Measurements from ENCODE around the gene NPM3. TPM values are rescaled to one million over a fixed set of nuclear protein-coding genes. Genes with fewer than 3 reads are reported as not detected.

The NPM3 gene
- total RNA-seq, 1 donor from 2014 or later = 158 TPM

DNA sequence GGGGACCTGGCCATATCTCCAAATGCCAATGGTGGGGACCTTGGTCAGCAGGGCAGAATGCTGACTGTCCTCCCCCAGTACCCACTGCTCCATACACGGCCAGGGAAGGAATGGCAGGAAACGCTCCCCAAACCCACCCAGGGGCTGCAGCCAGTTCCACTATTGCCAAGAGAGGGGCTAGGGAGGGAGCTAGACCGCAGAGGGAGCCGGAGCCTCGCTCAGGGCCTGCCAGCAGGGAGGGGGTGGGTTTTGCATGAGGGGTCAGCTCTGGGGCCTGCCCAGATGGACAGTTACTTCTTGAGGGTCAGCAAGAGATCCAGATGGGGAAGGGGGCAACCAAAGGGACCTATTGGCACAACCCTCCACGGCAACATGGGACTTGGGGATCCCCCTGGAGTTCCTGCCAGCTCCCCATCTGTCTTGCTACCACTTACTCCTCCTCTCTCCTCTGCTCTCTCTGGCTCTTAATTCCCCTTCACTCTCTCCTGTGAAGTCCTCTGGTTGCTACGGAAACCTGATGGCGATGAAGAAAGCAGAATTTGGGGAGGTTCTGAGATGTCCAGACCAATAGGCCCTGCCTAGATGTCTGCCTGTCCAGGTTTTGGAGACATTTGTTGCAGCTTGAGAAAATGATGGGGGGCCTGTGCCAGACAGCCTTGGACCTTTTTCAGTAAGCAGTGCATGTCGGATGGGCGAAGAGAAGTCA is 20.0 kb downstream of the NPM3 start:
- Histone ChIP-seq H3K4me3 (ENCODE audit: low read depth, low read length) (no peak overlapping the region), H3K27me3 (ENCODE audit: control insufficient read depth, insufficient read depth, low read length) (peaks cover 11% of the 10 kb centered on the region), H3K36me3 (ENCODE audit: control insufficient read depth, insufficient read depth, low read length) (no peaks in the 10 kb centered on the region)
- TF ChIP-seq, protein P1, sequence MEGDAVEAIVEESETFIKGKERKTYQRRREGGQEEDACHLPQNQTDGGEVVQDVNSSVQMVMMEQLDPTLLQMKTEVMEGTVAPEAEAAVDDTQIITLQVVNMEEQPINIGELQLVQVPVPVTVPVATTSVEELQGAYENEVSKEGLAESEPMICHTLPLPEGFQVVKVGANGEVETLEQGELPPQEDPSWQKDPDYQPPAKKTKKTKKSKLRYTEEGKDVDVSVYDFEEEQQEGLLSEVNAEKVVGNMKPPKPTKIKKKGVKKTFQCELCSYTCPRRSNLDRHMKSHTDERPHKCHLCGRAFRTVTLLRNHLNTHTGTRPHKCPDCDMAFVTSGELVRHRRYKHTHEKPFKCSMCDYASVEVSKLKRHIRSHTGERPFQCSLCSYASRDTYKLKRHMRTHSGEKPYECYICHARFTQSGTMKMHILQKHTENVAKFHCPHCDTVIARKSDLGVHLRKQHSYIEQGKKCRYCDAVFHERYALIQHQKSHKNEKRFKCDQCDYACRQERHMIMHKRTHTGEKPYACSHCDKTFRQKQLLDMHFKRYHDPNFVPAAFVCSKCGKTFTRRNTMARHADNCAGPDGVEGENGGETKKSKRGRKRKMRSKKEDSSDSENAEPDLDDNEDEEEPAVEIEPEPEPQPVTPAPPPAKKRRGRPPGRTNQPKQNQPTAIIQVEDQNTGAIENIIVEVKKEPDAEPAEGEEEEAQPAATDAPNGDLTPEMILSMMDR (IDR thresholded peaks at IDR 0.05; ENCODE audit: insufficient read depth, low read length, severe bottlenecking) = no peak
- DNase-seq (ENCODE audit: low read depth) = no peak
- no peak for FAIRE-seq

DNA sequence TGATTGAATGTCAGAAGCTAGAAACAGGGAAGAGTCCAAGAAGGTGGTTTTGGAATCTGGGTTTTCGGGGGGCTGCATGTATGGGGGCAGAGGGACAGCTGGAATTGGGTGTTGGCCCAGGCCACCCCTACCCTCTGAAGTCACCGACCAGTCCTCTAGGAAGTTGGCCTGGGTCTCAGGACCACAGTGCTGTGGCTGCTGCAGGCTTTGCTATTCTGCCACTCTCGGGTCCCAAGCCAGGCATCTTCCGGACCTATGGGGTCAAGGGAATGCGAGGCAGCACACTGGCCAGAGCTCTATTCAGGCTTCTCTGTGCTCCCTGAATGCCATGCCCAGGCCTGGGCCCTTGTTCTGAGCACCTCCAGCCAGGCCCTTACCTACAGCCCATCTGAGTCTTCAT is 20.5 kb downstream of the NPM3 start:
- H3K4me3 ChIP-seq (ENCODE audit: low read depth, low read length) = no peak overlapping the region
- peaks cover 8% of the 10 kb centered on the region for H3K27me3 ChIP-seq (ENCODE audit: control insufficient read depth, insufficient read depth, low read length)
- H3K36me3 ChIP-seq (ENCODE audit: control insufficient read depth, insufficient read depth, low read length) = no peaks in the 10 kb centered on the region
- no peak for FAIRE-seq
- DNase-seq (ENCODE audit: low read depth) = no peak
- TF ChIP-seq, protein P1 (IDR thresholded peaks at IDR 0.05; ENCODE audit: insufficient read depth, low read length, severe bottlenecking) = no peak

DNA sequence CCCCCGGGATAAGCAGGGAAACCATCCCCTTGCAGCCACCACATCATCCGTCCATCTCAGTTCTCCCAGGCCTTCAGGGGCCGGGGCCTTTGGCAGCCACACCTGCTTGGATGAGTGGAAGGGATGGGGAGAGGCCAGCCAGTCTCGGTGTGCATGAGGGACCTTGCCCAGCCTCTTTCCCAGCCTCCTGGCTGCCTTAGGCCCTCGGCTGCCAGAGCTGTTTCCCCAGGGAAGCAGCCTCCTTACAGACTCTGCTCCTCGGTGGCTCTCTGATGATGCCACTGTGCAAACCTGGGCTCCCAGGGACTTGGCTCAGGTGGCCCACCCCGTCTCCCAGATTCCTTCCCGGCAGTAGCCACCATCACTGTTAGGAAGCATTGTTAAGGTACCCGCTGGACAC is 22.0 kb downstream of the NPM3 start:
- H3K27me3 ChIP-seq (ENCODE audit: control insufficient read depth, insufficient read depth, low read length) = peaks cover 6% of the 10 kb centered on the region
- TF ChIP-seq, protein P1 (IDR thresholded peaks at IDR 0.05; ENCODE audit: insufficient read depth, low read length, severe bottlenecking) = no peak
- H3K36me3 ChIP-seq (ENCODE audit: control insufficient read depth, insufficient read depth, low read length) = no peaks in the 10 kb centered on the region
- no peak overlapping the region for H3K4me3 ChIP-seq (ENCODE audit: low read depth, low read length)
- FAIRE-seq (no peak), DNase-seq (ENCODE audit: low read depth) (no peak)

DNA sequence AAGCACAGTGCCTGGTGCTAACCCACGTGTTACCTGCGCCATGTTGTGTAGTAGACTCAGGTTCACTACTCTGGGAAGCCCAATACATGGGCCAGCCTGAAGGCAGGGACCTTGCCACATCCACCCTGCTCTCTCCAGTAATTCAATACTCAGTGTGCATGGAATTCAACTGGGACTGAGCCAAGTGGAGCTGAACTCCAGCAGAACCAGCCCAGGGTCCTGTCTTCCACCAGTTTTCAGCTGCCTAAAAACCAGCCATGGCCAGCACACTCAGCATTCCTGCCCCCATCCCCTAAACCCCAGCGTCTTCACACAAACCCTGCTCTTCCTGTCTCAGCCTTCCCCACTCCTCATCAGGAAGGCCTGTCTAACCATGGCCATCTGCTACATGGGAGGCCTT is 22.7 kb downstream of the NPM3 start:
- TF ChIP-seq, protein P1 (IDR thresholded peaks at IDR 0.05; ENCODE audit: insufficient read depth, low read length, severe bottlenecking) = no peak
- H3K27me3 ChIP-seq (ENCODE audit: control insufficient read depth, insufficient read depth, low read length) = peaks cover 6% of the 10 kb centered on the region
- no peak overlapping the region for H3K4me3 ChIP-seq (ENCODE audit: low read depth, low read length)
- DNase-seq (ENCODE audit: low read depth) (no peak), FAIRE-seq (peak; percentile 28)
- H3K36me3 ChIP-seq (ENCODE audit: control insufficient read depth, insufficient read depth, low read length) = no peaks in the 10 kb centered on the region

DNA sequence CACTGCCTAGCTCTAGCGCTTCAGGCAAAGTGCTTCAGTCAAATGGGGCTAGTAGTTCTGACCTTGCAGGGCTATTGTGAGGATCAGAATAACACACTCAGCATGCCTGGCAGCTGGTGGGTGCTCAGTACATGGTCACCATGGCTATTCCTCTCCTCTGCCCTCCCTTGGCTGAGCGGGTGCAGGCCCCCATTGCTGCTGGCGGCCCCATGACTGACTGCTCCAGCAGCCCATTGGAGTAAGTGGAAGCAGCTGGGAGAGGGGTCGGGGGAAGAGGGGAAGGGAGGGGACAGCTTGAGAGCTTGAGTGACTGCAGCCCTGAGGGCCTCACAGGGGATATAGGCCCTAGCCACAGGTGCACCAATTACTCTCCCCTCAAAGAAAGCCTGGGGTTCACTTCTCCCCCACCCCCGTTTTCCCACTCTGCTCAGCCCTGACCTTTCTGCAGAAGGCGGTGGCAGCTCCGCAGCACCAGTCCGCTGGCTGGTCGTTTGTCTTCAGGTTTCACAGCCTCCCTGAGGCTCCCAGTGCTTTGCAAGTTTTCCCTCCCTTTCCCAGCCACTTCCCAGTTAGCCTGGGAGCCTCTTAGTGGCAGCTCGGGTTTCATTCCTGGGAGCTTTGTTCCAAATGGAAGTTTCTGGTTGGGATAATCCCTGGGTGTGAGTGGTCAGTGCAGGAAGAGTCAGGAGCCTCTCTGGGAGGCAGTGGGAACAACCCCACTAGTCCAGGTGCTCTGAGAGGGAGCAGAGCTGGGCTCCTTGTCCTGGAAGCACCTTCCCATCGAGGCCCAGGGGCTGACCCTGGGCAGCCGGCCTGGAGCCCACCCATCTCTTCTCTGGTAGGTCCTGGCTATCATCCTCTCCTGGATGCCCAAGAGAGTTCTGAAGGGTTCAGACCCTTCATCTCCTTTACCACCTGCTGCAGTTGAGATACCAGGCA is 23.7 kb downstream of the NPM3 start:
- Histone ChIP-seq H3K36me3 (ENCODE audit: control insufficient read depth, insufficient read depth, low read length) (no peaks in the 10 kb centered on the region), H3K4me3 (ENCODE audit: low read depth, low read length) (no peak overlapping the region), H3K27me3 (ENCODE audit: control insufficient read depth, insufficient read depth, low read length) (peaks cover 6% of the 10 kb centered on the region)
- no peak for DNase-seq (ENCODE audit: low read depth)
- FAIRE-seq = no peak
- TF ChIP-seq, protein P1 (IDR thresholded peaks at IDR 0.05; ENCODE audit: insufficient read depth, low read length, severe bottlenecking) = no peak

Data from bronchial epithelial cell (primary cell).